GM18858 (cell line): ENCODE data around the gene AGAP4.
"Not testable (repeated sequence)": the region's sequence is repeated elsewhere in the genome, so short reads cannot be mapped to it uniquely, and the experiment has no call there.

Source experiments
- ATAC-seq: cut with Tn5 transposase; IDR thresholded peaks from one replicate; pipeline ENCODE4 v1.9.1; 2021; ENCODE audit not compliant: unreplicated experiment

AGAP4 gene

DNA sequence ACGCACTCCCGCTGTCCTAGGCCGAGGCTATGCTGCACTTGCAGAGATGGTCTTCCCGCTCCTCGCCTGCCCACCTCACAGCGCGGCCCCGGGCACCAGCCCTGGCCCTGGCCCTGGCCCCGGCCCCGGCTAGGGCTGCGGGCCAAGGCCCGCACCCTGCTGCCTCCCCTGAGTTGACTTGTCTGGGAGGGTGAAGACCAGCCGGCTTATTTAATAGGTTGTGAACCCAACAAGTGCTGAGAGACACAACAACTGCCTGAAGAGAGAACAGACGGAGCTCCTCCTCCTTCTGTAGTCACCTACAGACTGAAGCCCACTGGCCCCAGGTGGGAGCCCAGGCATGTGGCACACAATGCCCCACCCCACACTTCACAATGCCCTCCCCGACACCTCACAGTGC, at the start of gene AGAP4:
Gene AGAP4, minus strand, starts transcription at position 101 of the 400 bp plus-strand sequence. CDS start 153 bp downstream, outside the sequence.
- ATAC-seq: not testable (repeated sequence)

DNA sequence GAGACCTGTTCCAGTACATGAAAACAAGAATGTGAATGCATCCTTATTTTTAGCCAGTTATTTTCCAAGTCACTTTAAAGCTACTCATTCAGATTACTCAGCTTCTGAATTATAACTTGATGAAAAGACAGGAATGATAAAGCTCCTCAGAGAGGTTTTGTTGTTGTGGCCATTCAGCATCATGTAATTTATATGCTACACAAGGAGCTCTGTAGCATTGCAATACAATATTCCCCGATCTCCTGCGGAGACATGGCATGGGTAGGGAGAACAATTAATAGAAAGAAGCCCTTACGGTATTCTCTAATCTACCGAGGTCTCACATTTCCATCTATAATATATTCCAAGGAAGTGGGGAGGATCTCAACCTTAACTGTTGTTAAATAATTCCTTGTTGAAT, 43.4 kb upstream of the AGAP4 start:
- not testable (repeated sequence) for ATAC-seq

DNA sequence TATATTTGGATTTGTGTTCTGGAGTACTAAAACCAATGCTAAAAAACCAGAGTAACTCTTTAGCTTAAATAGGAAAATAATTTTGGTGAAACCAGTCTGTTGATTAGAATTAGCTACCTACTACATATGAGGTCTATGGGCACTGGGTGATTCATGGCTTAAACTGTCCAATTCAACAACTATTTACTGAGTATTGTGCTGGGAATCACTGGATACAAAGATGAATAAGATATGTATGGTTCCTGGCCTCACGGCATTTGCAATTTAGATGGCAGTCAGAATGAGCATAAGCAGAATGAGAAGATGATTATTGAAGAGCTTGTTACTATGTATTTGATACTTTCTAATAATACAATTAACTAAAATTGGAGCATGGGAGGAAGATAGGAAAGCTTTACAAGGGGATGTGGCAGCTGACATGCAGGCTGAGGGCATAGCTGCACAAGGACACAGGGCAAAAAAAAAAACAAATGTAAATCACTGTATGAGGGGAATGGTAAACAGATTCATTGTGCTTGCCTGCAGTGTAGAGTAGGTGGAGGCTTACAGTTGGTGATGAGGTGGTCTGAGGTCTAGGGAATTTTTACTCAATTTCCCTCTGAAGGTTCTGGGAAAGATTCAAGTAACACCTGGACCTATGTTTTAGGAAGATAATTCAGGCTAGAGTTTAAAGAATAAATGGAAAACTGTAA, 42.4 kb upstream of the AGAP4 start:
- not testable (repeated sequence) for ATAC-seq

DNA sequence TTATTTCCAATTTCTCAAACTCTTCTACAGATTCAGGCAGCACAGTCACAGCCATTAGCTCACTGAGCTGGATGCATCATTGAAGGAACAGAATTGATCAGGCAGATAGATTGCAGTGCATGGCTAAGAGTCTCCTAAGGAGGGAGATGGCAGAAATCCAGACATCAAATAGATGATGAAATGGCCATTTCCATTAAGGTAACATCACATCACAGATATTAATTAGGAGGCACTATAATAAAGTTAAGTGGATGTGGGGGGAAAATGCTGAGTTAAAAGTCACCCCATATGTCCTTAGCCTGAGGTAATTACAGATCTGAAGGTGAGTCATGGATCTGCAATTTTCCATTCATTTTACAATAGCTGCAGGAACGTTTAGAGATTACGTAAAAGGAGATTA, 35.6 kb upstream of the AGAP4 start:
- not testable (repeated sequence) for ATAC-seq

DNA sequence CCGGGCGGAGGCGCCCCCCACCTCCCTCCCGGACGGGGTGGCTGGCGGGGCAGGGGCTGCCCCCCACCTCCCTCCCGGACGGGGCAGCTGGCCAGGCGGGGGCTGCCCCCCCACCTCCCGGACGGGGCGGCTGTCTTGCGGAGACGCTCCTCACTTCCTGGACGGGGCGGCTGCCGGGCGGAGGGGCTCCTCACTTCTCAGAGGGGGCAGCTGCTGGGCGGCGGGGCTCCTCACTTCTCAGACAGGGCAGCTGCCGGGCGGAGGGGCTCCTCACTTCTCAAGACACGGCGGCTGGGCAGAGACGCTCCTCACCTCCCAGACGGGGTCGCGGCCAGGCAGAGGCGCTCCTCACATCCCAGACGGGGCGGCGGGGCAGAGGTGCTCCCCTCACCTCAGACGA, 18.1 kb upstream of the AGAP4 start:
- not testable (repeated sequence) for ATAC-seq

DNA sequence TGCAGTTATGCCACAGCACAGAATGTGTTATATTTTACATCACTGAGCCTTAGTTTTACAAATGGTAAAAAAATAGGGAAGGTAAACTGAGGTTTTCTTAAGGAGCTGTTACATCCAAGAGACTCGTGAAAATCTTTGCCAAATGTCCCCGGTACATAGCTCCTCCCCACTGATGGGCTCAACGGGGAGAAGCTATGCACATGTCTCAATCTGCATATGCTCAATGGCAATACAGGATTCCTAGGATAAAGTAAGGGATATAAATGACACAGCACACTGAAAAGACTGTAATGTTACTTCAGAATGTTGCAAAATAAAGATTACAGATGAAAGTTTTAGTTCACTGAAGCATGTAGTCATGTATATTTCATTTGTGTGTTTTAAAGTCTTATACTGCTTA, 17.0 kb upstream of the AGAP4 start:
- not testable (repeated sequence) for ATAC-seq

DNA sequence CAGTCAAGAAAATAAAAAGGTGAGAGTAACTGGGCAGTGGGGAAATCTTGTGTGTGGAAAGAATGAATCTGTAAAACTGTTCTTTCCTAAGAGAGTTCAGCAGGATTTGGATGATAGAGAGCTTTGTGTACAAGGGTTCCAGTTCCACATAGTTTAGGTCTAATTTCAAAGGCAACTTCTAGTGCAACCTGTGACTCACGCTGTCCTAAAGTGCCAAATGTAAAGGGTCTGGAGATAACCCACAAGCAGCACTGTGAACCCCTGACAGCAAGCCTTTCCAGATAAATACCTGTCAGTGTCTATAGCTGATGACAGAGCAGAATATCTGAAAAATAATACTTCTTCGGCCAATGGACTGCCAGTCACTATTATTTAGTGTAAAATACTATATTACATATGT, 16.3 kb upstream of the AGAP4 start:
- not testable (repeated sequence) for ATAC-seq

DNA sequence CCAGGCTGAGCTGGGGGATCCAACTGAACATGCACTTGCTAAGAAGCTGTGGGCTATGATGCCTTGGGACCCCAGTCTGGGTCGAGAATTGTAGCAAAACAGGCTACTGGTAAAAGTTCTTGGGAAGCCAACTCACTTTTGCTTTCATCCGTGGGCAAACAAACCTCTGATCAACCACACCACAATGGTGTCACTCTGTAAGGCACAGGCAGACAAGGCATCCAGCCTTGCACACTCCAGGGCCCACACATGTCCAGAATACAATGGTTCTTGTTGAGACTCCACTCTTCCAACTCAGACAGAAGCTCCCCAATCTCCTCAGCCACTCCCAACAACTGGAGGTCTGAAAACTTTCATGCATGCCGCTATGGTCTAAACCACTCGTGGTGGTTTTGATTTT, 10.6 kb upstream of the AGAP4 start:
- not testable (repeated sequence) for ATAC-seq

DNA sequence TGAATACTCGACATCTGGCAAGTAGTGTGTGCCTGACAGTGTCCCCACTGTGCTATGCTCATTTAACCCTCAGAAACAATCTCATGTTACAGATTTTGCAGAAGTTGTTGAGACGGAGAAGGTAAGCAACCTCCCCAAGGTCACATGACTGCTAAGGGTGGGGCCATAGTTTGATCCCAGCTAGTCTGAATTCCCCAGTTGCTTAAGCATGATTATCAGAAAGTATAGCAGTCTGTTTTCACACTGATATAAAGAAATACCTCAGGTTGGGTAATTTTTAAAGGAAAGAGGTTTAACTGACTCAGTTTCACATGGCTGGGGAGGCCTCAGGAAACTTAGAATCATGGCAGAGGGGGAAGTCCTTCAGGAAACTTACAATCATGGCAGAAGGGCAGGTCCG, 1.2 kb upstream of the AGAP4 start:
- ATAC-seq: not testable (repeated sequence)

DNA sequence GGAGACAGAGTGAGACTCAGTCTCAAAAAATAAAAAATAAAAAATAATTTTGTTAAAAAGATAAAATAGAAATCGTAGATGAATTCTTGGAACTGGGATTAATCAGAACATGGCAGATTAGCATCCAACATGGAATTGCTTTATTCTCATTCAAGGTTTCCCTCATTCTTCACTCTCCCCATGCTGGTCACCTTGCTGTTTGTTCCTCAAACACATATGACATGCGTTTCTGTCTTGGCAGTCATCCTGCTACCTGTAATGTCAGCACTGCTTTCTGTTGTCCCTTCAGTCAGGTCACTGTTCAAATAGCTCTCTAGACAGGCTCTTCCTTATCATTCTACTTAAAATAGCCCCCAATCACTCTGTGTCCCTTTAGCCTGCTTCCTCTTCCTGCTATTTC, 24.4 kb downstream of the AGAP4 start:
- not testable (repeated sequence) for ATAC-seq

DNA sequence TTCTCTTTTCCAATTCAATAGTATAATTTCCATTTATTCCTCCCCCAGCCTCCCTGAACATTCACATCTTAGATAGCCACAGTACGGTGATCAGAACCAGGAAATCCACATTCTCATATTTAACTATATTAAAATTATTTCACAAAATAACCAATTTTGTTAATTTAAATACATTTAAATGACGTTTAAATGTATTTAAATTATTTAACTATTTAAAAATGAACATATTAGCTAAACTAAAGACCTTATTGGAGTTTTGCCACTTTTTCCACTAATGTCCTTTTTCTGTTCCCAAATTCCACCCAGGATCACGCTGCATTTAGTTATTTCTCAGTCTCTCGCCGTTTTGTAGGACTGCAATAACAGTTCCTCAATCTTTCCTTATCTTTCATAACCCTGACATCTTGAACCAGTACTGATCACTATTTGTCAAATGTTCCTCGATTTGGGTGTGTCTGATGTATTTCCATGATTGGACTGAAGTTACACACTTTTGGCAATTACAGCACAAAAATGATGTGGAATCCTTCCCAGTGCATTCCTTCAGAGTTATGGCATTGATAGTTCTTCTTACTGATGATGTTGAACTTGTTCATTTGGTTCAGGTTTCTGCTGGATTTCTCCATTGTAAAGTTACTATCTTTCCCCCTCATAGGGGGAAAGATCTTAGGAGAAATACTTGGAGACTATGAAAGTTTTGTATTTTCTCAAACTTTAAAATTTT, 27.0 kb downstream of the AGAP4 start:
- ATAC-seq: not testable (repeated sequence)

DNA sequence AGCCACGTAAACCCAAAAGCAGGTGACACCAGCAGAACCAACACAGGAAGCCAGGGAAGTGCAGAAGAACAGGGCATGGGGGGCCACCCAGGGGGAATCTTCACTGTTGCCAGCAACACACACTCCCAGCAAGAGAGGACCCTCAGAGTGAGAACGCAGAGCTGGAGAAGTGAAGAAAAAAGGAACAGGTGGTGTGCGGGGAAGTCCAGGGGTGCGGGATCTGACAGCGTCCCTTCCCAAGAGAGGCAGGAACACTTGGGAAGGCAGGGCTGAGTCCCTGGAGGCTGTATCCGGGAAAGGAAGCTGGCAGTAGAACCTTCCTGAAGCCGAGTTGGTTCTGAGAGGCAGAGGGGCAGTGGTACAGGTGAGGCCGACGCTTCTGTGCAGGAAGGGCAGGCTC, 27.7 kb downstream of the AGAP4 start:
- ATAC-seq: no peak

DNA sequence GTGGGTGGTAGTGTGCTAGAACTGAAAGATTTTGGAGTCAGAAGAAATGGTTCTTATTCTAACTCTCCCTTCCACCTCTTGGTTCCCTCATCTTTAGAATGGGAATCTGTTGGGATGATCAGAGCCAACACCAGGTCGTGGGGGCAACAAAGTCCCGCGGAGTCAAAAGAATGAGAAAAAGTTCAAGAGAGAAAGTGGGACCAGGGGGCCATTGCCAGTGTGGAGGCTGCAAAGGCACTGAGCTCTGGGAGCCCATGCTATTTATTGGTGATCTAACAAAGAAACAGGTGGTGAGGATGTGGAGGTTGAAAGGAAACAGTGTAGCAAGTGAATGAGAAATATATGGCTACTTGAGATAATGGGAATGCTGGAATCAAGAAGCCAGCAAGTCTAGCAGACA, 29.4 kb downstream of the AGAP4 start:
- no peak for ATAC-seq

DNA sequence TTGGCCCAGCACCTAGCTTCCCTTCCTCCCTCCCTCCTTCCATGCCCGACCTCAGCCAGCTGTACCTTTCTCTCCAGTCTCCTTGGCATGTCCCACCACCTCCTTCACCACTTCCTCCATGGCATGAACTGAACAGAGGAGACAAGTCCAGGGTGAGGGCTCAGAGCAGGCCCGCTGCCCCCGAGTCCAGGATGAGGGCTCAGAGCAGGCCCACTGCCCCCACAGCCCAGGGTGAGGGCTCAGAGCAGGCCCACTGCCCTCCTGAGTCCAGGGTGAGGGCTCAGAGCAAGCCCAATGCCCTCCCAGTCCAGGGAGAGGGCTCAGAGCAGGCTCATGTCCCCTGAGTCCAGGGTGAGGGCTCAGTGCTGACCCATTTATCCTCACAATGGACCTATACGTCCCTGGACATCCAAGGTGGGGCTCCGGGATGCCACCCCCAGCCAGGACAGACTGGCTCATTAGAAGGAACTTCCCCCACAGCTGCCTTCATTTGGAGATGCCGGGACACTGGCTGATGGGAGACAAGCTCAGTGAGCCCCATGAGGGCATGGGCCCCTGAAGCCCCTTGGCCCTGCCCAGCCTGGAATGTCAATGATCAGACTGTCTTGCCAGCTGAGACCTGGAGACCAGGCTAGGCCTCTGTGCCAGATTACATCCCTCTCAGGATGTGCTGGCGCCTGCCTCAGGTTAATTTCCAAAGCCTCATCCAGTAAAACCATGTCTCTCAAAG, 30.0 kb downstream of the AGAP4 start:
- no peak for ATAC-seq

DNA sequence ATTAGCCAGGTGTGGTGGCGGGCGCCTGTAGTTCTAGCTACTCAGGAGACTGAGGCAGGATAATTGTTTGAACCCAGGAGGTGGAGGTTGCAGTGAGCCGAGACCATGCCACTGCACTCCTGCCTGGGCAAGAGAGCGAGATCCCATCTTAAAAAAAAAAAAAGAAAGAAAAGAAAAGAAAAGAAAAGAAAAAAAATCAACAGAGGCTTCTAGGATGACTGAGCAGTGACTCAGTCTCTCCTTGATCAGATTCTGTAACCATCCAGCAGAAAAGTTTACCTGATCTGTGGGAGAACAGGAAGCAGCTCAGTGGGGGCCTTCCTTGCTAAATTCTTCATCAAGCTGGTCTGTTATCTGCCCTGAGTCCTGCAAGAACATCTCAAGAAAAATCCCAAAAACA, 33.2 kb downstream of the AGAP4 start:
- not testable (repeated sequence) for ATAC-seq

DNA sequence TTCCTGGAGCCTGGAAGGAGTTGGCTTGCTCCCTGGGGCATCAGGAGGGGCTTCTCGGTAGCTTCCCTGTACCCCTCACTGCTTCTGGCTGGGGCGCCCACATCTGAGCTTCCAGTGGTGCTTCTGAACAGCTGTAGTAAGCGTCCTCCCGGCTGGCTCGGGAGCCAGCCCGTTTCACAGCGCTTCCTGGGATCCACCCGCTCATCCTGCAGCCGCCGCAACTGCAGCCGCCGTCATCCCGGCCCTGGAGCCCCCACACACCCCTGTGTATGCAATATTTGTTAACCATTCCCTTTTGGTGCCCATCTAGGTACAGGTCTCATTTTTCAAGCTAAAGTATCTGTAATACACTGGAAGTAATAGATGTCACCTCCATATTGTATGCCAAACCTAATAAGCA, 34.3 kb downstream of the AGAP4 start:
- ATAC-seq: not testable (repeated sequence)

DNA sequence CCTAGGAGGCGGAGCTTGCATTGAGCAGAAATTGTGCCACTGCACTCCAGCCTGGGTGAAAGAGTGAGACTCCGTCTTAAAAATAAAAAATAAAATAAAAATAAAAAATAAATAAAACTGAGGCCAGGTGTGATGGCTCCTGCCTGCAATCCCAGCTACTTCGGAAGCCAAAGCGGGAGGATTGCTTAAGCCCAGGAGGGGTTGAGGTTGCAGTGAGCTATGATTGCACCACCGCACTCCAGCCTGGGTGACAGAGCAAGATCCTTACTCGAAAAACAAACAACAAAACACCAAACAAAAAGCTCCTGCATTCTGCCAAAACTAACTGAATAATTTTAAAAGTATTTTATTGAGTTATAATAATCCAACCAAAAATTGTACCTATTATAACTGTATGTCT, 36.2 kb downstream of the AGAP4 start:
- no peak for ATAC-seq

DNA sequence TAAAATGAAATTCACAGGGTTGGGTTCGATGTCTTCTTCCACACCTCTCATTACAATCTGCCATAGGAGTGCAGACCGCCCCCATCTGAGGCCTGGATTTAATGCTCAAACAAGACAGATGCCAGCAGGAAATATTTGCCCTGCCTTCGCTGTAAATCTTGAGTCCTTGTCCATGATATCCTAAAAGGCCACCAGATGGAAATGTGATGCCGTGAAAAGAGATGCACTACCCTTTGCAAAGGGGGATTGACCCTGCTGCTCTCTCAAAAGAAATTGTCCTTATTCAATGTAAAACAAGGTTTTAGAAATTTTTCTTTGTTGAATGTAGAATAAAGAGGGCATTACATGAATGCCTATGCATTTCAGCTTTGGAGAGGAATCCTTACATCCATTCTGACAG, 37.5 kb downstream of the AGAP4 start:
- ATAC-seq: no peak

DNA sequence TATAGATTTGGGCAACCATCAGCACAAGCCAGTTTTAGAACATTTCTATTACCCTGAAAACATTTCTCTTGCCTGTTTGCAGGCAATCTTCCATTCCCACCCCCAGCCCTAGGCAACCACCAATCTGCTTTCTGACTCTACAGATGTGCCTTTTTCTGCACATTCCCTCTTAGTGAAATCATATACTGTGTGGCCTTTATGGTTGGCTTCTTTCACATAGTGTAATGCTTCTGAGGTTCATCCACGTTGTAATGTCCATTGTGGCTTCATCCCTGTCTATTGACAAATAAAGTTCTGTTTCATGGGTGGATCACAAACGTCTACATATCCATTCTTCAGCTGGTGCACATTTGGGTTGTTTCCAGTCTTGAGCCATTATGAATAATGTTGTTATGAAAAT, 42.3 kb downstream of the AGAP4 start:
- not testable (repeated sequence) for ATAC-seq

DNA sequence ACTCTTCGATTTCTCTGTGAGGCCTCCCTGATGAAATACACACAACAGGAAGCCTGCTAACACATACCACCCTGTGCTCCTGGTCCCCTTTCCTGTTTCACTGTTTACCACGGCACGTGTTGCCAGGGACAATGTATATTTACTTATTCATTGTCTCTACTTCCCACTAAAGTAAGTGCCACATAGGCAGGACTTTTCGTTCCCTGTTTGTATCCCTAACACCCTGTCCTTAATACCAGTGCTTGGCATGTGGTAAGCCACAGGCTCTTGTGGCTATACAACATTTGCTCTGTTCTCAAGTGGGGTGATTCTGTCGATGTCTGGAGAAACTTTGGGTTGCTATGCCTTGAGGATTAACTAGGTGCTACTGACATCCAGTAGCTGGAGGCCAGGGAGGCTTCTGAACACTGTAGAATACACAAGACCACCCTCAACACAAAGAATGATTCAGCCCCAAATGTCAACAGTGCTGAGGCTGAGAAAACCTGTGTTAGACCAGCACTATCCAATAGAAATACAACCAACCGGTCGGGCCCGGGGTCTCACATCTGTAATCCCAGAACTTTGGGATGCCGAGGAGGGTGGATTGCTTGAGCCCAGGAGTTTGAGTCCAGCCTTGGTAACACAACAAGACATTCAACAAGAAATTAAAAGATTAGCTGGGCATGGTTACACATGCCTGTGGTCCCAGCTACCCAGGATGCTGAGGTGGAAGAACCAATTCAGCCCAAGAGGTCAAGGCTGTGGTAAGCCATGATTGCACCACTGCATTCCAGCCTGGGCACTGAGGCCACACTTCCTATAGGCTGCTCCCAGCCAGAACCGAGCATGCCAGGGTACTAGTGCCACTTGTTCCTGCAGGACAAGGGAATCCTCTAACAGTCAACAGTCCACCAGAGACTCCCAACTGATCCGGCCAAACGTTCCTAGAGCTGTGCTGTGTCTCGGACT, 44.0 kb downstream of the AGAP4 start:
- not testable (repeated sequence) for ATAC-seq

DNA sequence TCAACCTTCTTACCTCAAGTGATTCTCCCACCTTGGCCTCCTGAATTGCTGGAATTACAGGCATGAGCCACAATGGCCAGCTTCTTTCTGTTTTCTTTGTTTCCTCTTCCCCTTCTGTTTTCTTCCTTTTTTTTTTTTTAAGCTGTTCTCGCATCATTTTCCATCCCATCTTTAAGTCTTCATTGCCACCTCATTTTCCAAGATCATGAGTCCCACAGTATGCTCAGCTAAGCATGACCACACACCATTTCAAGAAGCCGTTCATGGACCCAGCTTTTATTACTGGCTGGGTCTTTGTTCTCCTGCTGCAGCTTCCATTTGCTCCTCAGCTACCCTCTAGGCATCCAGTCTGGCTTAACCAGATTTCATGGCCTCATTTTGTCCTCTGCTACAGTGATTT, 52.5 kb downstream of the AGAP4 start:
- not testable (repeated sequence) for ATAC-seq
